GM23338 (cell line): ENCODE data around the gene VAV3. TPM values are rescaled to one million over a fixed set of nuclear protein-coding genes. Genes with fewer than 3 reads are reported as not detected.

Experiments used
- ATAC-seq: fragments of 200-7000 bp; cut with Tn5 transposase; 3 replicates; pipeline ENCODE4 v1.9.1; 2020
- DNase-seq: peaks from one replicate; pipeline ENCODE4 v3.0.0-alpha.2; 2015; ENCODE audit warnings: low spot score
- H2AFZ ChIP-seq: fragments of 200-600 bp; sonication (generic); 2 replicates; pipeline ENCODE4 v1.8.0; 2016; ENCODE audit warnings: antibody characterized with exemption, mild to moderate bottlenecking, moderate library complexity
- H3F3A ChIP-seq: fragments of 200-600 bp; sonication (generic); replicated peaks from 2 replicates; pipeline ENCODE4 v1.8.0; 2017; ENCODE audit warnings: antibody characterized with exemption, mixed run types, low read depth
- H3K27ac ChIP-seq: fragments of 200-600 bp; sonication (generic); 2 replicates; pipeline ENCODE4 v1.6.1; 2016; ENCODE audit warnings: low read depth
- H3K27me3 ChIP-seq: fragments of 200-600 bp; sonication (generic); 2 replicates; pipeline ENCODE4 v1.8.0; 2016; ENCODE audit warnings: mild to moderate bottlenecking, mixed run types, moderate library complexity; ENCODE audit not compliant: insufficient read depth
- H3K36me3 ChIP-seq: fragments of 200-600 bp; sonication (generic); 2 replicates; pipeline ENCODE4 v1.8.0; 2016; ENCODE audit warnings: mild to moderate bottlenecking; ENCODE audit not compliant: insufficient read depth
- H3K4me1 ChIP-seq: fragments of 200-600 bp; sonication (generic); 2 replicates; pipeline ENCODE4 v1.8.0; 2016; ENCODE audit warnings: mild to moderate bottlenecking, moderate library complexity; ENCODE audit not compliant: insufficient read depth
- H3K4me2 ChIP-seq: fragments of 200-600 bp; sonication (generic); 2 replicates; pipeline ENCODE4 v1.7.1; 2017; ENCODE audit warnings: mixed run types
- H3K4me3 ChIP-seq: fragments of 200-600 bp; sonication (generic); 2 replicates; pipeline ENCODE4 v1.6.1; 2016; ENCODE audit warnings: mixed run types
- H3K79me2 ChIP-seq: fragments of 200-600 bp; sonication (generic); replicated peaks from 2 replicates; pipeline ENCODE4 v1.8.0; 2017; ENCODE audit warnings: mild to moderate bottlenecking; ENCODE audit not compliant: insufficient read depth
- H3K9me2 ChIP-seq: fragments of 200-600 bp; sonication (generic); 2 replicates; pipeline ENCODE4 v1.8.0; 2017; ENCODE audit not compliant: insufficient read depth
- H4K20me1 ChIP-seq: fragments of 200-600 bp; sonication (generic); replicated peaks from 2 replicates; pipeline ENCODE4 v1.8.0; 2017; ENCODE audit warnings: mild to moderate bottlenecking; ENCODE audit not compliant: insufficient read depth
- H3K27ac Mint-ChIP-seq: 2 replicates; pipeline ENCODE4 v1.8.0; 2020; ENCODE audit warnings: inconsistent platforms, mild to moderate bottlenecking, moderate library complexity, mixed read lengths
- H3K27me3 Mint-ChIP-seq: 3 replicates; pipeline ENCODE4 v1.8.0; 2022; ENCODE audit warnings: low read depth, mild to moderate bottlenecking, moderate library complexity, mixed read lengths, inconsistent platforms; ENCODE audit not compliant: insufficient read depth, poor library complexity
- H3K36me3 Mint-ChIP-seq: 3 replicates; pipeline ENCODE4 v1.8.0; 2021; ENCODE audit warnings: low read depth, mild to moderate bottlenecking, inconsistent platforms, moderate library complexity, mixed read lengths
- H3K4me1 Mint-ChIP-seq: 3 replicates; pipeline ENCODE4 v1.8.0; 2020; ENCODE audit warnings: mild to moderate bottlenecking, inconsistent platforms, mixed read lengths
- H3K4me3 Mint-ChIP-seq: 3 replicates; pipeline ENCODE4 v1.8.0; 2021; ENCODE audit warnings: moderate library complexity, mild to moderate bottlenecking, inconsistent platforms, mixed read lengths
- H3K9me3 Mint-ChIP-seq: 3 replicates; pipeline ENCODE4 v1.8.0; 2020; ENCODE audit warnings: moderate library complexity, mild to moderate bottlenecking, inconsistent platforms, mixed read lengths
- CREB1 ChIP-seq: fragments of 250-450 bp; sonication (Bioruptor Pico); IDR thresholded peaks from 2 replicates; pipeline ENCODE4 v1.5.0; 2020; ENCODE audit warnings: low read depth, mild to moderate bottlenecking, moderate library complexity
- EZH2 ChIP-seq: fragments of 200-600 bp; sonication (generic); IDR thresholded peaks from one replicate; pipeline ENCODE4 v1.8.0; 2017; ENCODE audit warnings: antibody characterized with exemption, mild to moderate bottlenecking, low read depth; ENCODE audit not compliant: unreplicated experiment
- EZH2phosphoT487 ChIP-seq: fragments of 200-600 bp; sonication (generic); IDR thresholded peaks from one replicate; pipeline ENCODE4 v1.8.1; 2018; ENCODE audit warnings: antibody characterized with exemption; ENCODE audit not compliant: unreplicated experiment
- JUNB ChIP-seq: IDR thresholded peaks from one replicate; pipeline ENCODE4 v1.6.1; 2016; ENCODE audit warnings: antibody characterized with exemption; ENCODE audit not compliant: unreplicated experiment
- NANOG ChIP-seq: IDR thresholded peaks from 2 replicates; pipeline ENCODE4 v1.6.1; 2016; ENCODE audit warnings: antibody characterized with exemption, borderline replicate concordance
- POLR2AphosphoS5 ChIP-seq: IDR thresholded peaks from 2 replicates; pipeline ENCODE4 v1.6.1; 2016; ENCODE audit warnings: antibody characterized with exemption, low read depth
- STAT1 ChIP-seq: IDR thresholded peaks from one replicate; pipeline ENCODE4 v1.6.1; 2016; ENCODE audit warnings: antibody characterized with exemption; ENCODE audit not compliant: unreplicated experiment
- ZNF114 ChIP-seq: fragments of 250-450 bp; sonication (Bioruptor Pico); IDR thresholded peaks from 2 replicates; pipeline ENCODE4 v1.5.0; 2020; ENCODE audit warnings: mild to moderate bottlenecking, moderate library complexity
- ZNF331 ChIP-seq: fragments of 250-450 bp; sonication (Bioruptor Pico); IDR thresholded peaks from 2 replicates; pipeline ENCODE4 v1.5.0; 2020; ENCODE audit warnings: low read depth, mild to moderate bottlenecking, moderate library complexity
- ZNF462 ChIP-seq: fragments of 250-450 bp; sonication (Bioruptor Pico); IDR thresholded peaks from 2 replicates; pipeline ENCODE4 v1.5.0; 2020; ENCODE audit warnings: mild to moderate bottlenecking, moderate library complexity
- polyA plus RNA-seq: library from polyadenylated mRNA; unstranded; fragments of >200 nt; fragmentation: Nextera tagmentation; extraction: Ambion mirVana; gene quantifications from 2 replicates; pipeline ENCODE4 v1.2.1, GENCODE V29; 2016
- total RNA-seq: library from RNA; depleted of rRNA; stranded (reverse); fragments of >200 nt; shearing (Covaris generic); gene quantifications from 2 replicates; pipeline ENCODE4 v1.2.3, GENCODE V29; 2014
- TF ChIP-seq, protein P1 (sequence below): IDR thresholded peaks from one replicate; pipeline ENCODE4 v1.6.1; 2018; ENCODE audit warnings: antibody characterized with exemption; ENCODE audit not compliant: unreplicated experiment
- TF ChIP-seq, protein P2 (sequence below): IDR thresholded peaks from 2 replicates; pipeline ENCODE4 v1.6.1; 2016; ENCODE audit warnings: antibody characterized with exemption

Gene VAV3
- total and polyA plus RNA-seq, 2 experiments from 2014 or later, result 3.0 to 11.3 TPM

DNA sequence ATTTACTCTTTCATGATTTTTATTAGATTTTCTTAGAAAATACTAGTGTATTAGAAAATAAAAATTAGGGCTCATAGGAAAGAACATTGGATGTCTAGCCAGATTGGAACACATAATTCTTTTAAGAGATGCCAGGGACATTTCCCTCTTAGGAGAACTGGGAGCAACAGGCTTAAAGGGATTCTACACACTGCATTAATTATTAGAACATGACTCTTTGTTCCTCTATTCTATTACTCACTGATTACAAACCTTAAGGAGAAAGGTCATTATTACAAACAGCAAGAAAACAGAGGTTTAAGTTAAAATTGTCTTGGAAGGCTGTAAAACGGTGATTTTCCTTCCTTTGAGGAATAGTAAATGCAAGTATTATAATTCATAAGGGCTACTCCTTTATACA lies 32.9 kb upstream of the VAV3 start:
- H3K36me3 Mint-ChIP-seq, result no peaks in the 10 kb centered on the region
- H3K36me3 ChIP-seq, result no peaks in the 10 kb centered on the region
- no peak for DNase-seq
- no peaks in the 10 kb centered on the region for H3K9me2 ChIP-seq
- H4K20me1 ChIP-seq, result no peaks in the 10 kb centered on the region
- no peak overlapping the region for H3K27ac ChIP-seq
- no peak overlapping the region for H3K27ac Mint-ChIP-seq
- no peak for ATAC-seq
- H3K4me3 Mint-ChIP-seq, result no peak overlapping the region
- no peak overlapping the region for H2AFZ ChIP-seq
- H3K79me2 ChIP-seq, result no peaks in the 10 kb centered on the region
- peaks cover 9% of the 10 kb centered on the region; the same call in 1 of the 2 replicates for H3K4me1 ChIP-seq
- H3K9me3 Mint-ChIP-seq, result no peaks in the 10 kb centered on the region
- no peaks in the 10 kb centered on the region for H3F3A ChIP-seq
- TF ChIP-seq JUNB, result no peak
- H3K4me1 Mint-ChIP-seq, result peaks cover 8% of the 10 kb centered on the region
- H3K27me3 ChIP-seq, result no peaks in the 10 kb centered on the region
- no peaks in the 10 kb centered on the region for H3K27me3 Mint-ChIP-seq
- no peak overlapping the region for H3K4me3 ChIP-seq
- no peak overlapping the region for H3K4me2 ChIP-seq

DNA sequence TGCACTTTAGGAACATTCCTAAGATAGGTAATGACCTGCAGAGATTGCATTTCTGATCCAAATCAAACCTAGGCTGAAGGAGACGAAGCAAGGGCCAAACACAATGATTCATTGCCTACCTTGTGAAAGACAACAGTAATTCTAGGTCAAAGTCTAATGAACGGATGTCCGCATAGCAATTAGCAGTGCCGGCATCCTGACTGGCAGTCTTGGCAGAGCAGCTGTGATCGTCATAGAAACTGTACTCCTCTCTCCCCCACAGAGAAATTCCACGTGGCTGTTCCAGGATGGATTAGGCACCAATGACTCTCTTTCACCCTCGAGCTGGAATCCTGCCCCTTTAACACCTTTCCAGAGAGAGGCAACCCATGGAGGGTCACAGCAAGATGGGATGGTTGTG lies 28.9 kb upstream of the VAV3 start:
- ATAC-seq (no peak), DNase-seq (no peak)
- H3K27ac ChIP-seq, result no peak overlapping the region
- H3K27me3 ChIP-seq, result no peaks in the 10 kb centered on the region
- H3K27me3 Mint-ChIP-seq, result no peaks in the 10 kb centered on the region
- H3K9me3 Mint-ChIP-seq, result no peaks in the 10 kb centered on the region; the same call in 2 of the 3 replicates
- H3F3A ChIP-seq, result no peaks in the 10 kb centered on the region
- H3K27ac Mint-ChIP-seq, result no peak overlapping the region
- no peaks in the 10 kb centered on the region for H3K79me2 ChIP-seq
- no peak overlapping the region for H3K4me3 Mint-ChIP-seq
- 0 out of 2 replicates have a peak, but pooled peaks cover 3% of the 10 kb centered on the region for H3K9me2 ChIP-seq
- H3K36me3 ChIP-seq, result no peaks in the 10 kb centered on the region
- no peaks in the 10 kb centered on the region for H3K4me1 Mint-ChIP-seq
- H3K4me1 ChIP-seq, result no peaks in the 10 kb centered on the region
- H3K36me3 Mint-ChIP-seq, result no peaks in the 10 kb centered on the region
- no peak overlapping the region for H2AFZ ChIP-seq
- no peak overlapping the region for H3K4me3 ChIP-seq
- H4K20me1 ChIP-seq, result no peaks in the 10 kb centered on the region
- no peak overlapping the region for H3K4me2 ChIP-seq
- TF ChIP-seq ZNF331 (CRISPR knock-in tag) (no peak), ZNF114 (no peak), POLR2AphosphoS5 (no peak), STAT1 (no peak), EZH2phosphoT487 (no peak), CREB1 (no peak), NANOG (no peak), ZNF462 (CRISPR knock-in tag) (no peak), EZH2 (no peak), JUNB (no peak)
- TF ChIP-seq, protein P1, sequence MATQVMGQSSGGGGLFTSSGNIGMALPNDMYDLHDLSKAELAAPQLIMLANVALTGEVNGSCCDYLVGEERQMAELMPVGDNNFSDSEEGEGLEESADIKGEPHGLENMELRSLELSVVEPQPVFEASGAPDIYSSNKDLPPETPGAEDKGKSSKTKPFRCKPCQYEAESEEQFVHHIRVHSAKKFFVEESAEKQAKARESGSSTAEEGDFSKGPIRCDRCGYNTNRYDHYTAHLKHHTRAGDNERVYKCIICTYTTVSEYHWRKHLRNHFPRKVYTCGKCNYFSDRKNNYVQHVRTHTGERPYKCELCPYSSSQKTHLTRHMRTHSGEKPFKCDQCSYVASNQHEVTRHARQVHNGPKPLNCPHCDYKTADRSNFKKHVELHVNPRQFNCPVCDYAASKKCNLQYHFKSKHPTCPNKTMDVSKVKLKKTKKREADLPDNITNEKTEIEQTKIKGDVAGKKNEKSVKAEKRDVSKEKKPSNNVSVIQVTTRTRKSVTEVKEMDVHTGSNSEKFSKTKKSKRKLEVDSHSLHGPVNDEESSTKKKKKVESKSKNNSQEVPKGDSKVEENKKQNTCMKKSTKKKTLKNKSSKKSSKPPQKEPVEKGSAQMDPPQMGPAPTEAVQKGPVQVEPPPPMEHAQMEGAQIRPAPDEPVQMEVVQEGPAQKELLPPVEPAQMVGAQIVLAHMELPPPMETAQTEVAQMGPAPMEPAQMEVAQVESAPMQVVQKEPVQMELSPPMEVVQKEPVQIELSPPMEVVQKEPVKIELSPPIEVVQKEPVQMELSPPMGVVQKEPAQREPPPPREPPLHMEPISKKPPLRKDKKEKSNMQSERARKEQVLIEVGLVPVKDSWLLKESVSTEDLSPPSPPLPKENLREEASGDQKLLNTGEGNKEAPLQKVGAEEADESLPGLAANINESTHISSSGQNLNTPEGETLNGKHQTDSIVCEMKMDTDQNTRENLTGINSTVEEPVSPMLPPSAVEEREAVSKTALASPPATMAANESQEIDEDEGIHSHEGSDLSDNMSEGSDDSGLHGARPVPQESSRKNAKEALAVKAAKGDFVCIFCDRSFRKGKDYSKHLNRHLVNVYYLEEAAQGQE, result no peak
- TF ChIP-seq, protein P2, sequence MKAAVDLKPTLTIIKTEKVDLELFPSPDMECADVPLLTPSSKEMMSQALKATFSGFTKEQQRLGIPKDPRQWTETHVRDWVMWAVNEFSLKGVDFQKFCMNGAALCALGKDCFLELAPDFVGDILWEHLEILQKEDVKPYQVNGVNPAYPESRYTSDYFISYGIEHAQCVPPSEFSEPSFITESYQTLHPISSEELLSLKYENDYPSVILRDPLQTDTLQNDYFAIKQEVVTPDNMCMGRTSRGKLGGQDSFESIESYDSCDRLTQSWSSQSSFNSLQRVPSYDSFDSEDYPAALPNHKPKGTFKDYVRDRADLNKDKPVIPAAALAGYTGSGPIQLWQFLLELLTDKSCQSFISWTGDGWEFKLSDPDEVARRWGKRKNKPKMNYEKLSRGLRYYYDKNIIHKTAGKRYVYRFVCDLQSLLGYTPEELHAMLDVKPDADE, result no peak
